Fibroblast of mammary gland (primary cell): Measurements from ENCODE around the gene PLEKHJ1.

Source experiments
- DNase-seq: peaks from one replicate; pipeline ENCODE4 v3.0.0-alpha.2; 2010; ENCODE audit warnings: low read depth
- H3K4me3 ChIP-seq: 2 replicates; pipeline ENCODE4 v1.5.1; 2011; ENCODE audit warnings: low read depth, mild to moderate bottlenecking, low read length, moderate library complexity; ENCODE audit not compliant: control insufficient read depth
- CTCF ChIP-seq: conservative IDR thresholded peaks from 2 replicates; pipeline ENCODE4 v1.5.1; 2011; ENCODE audit warnings: low read depth, low read length, inconsistent platforms; ENCODE audit not compliant: control insufficient read depth, insufficient read depth

PLEKHJ1 gene

GRCh38 chr19:2188708-2189385, 47.3 kb downstream of the PLEKHJ1 start:
- no peak for TF ChIP-seq CTCF
- no peak overlapping the region for H3K4me3 ChIP-seq
- DNase-seq = peak; percentile 90

GRCh38 chr19:2187159-2187558, 49.0 kb downstream of the PLEKHJ1 start:
- DNase-seq = no peak
- no peak for TF ChIP-seq CTCF
- no peak overlapping the region for H3K4me3 ChIP-seq

GRCh38 chr19:2186071-2186846, 49.9 kb downstream of the PLEKHJ1 start:
- no peak for TF ChIP-seq CTCF
- no peak overlapping the region for H3K4me3 ChIP-seq
- peak; percentile 97 for DNase-seq

GRCh38 chr19:2185734-2186070, 50.4 kb downstream of the PLEKHJ1 start:
- no peak for TF ChIP-seq CTCF
- no peak overlapping the region for H3K4me3 ChIP-seq
- no peak for DNase-seq

GRCh38 chr19:2184422-2184975, 51.6 kb downstream of the PLEKHJ1 start:
- H3K4me3 ChIP-seq = no peak overlapping the region
- DNase-seq = no peak

More at GRCh38 chr19:2184422-2184975, 51.6 kb downstream of the PLEKHJ1 start:
- no peak for TF ChIP-seq CTCF
